UCSD-AML1 (cell line): Measurements from ENCODE around the gene NOPCHAP1.

ENCODE experiments used
- DNase-seq: peaks from one replicate; lab custom pipeline; 2025; ENCODE audit not compliant: unreplicated experiment; lab: John Stamatoyannopoulos, UW

Gene NOPCHAP1

DNA sequence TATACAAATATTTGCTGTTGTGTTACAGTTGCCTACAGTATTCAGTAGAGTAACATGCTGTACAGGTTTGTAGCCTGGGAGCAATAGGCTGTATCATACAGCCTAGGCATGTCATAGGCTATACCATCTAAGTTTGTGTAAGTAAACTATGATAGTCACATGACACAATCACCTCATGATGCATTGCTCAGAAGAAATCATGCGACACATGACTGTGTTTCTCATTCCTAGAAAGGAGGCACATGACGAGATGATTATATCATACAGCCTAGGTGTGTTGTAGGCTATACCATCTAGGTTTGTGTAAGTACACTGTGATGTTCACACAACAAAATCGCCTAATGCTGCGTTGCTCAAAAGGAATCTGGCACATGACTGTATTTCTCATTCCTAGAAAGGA lies 31.9 kb downstream of the NOPCHAP1 start:
- no peak for DNase-seq

GRCh38 chr12:105018776-105019175 lies 32.7 kb downstream of the NOPCHAP1 start:
- DNase-seq: no peak

DNA sequence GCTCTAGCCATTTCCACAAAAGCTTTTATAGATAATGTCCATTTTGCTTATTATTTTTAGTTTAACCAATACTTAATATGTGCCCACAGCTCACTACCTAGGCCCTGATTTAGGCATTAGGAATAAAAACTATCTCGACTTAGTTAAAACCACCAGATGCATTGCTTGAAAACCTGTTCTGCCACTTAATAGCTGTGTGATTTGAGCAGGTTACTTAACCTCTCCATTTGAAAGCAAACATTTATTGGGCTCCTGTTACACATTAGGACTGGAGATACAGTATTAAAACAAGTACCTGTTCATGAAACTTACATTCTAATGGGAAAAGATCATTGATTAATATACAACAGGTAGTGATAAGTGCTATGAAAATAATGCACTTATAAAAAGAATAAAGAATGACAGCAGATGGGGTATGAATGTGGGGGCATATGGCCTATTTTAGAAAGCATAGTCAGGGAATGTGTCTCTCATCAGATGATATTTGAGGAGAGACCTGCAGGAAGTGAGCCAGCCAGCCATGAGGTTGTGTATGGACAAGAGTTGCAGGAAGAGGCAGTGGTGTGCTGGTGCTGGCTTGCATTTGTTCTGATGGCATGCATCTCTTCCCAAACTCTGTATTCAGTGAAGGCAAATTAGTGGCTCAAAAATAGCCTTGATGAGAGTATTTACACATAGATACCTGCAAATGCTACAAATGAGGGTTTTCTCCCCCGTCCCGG lies 34.3 kb downstream of the NOPCHAP1 start:
- no peak for DNase-seq

DNA sequence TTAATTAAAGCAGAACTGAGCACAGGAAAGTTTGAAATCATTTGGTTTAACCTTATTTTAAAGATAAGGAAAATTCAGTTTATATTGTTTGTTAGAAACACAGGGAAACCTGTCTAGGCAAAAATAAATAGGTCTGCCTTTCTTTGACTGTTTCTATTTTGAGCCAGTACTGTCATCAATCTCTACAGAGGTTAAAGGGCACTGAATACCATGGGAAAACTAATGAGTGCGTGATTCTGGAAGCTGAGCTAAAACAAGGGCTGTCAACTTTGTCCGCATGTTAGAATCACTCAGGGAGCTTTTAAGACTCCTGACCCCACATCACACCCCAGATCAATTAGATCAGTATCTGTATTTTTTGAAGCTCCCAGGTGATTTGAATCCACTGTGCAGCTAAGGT lies 38.8 kb downstream of the NOPCHAP1 start:
- DNase-seq: no peak

- DNase-seq: no peak
Measured at GRCh38 chr12:105025890-105026289, 39.8 kb downstream of the NOPCHAP1 start.

DNA sequence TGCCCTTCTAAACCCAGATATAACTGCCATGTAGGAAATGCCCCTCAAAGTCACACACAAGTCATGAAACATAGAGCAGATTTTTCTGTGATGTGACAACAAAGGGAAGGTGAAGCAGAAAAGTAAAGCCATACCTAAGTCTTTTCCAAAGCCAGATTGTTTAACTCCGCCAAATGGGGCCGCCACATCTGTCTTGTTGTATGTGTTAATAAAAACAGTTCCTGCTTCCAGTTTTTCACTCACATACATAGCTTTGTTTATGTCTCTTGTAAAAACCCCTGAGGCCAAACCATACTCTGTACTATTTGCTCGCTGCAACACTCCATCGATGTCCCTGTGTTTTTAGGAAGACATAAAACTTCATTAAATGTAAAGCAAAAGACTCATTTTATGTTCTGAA lies 40.3 kb downstream of the NOPCHAP1 start:
- no peak for DNase-seq

DNA sequence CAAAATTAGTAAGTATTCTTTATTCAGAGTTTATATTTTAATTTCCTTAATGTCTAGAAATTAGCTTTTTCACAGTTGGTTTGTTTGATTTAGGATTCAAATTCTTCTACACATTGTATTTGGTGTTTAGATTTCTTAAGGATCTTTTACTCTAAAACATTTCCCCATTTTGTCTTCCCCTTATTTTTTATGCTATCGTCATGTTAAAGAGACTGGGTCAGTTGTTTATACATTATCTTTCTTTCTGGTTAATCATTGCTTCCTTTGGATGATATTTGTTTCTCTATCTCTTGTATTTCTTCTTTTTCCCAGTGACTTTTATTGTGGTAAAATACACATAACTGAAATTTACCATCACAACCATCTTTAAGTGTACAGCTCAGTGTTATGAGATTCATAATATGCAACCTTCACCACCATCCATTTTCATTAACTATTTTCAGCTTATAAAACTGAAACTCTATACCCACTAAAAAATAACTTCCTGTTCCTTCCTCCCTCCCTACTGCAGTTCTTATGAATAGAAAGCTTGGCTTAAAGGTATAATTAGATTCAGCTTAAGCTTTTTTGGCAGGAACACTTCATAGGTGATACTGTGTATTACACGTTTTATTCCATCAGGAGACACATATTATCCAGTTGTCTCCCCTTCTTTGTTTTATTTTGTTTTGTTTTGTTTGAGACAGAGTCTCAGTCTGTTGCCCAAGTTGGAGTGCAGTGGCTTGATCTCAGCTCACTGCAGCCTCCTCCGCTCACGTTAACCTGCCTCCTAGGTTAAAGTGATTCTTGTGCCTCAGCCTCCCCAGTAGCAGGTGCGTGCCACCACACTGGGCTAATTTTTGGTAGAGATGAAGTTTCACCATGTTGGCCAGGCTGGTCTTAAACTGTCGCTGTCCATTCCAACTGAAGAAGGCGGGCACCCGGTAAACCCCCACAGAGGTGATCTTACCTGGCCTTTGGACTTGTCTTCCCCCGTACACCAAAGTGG lies 45.0 kb downstream of the NOPCHAP1 start:
- DNase-seq: no peak

DNA sequence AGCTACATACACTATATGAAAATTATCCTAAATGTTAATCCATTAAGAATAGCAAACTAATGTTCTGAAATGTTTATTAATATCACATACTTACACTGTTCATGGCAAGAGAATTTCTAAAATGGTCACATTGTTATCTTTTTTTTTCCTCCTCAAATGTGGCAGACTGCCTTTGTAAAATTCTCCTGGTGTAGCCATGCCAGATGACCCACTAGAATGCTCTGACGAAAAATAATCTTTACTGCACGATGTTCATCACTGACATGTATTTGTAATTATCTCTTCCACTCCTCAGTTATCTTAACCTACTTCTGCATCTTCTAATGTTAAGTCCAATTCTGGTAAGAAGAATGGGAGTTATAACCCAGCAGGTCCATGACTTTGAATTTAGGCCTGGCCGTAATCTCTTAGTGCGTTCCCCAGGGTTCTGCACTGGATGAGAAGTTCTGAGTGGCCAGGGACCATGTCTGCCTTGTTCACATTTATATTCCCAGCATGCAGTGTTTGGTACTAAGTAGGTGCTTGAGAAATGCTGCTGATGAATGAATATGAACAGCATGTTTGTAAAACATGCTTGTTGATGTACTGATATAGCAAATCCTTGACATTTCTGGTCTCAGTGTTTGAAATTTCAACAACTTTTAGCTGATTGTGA lies 46.7 kb downstream of the NOPCHAP1 start:
- DNase-seq: no peak

DNA sequence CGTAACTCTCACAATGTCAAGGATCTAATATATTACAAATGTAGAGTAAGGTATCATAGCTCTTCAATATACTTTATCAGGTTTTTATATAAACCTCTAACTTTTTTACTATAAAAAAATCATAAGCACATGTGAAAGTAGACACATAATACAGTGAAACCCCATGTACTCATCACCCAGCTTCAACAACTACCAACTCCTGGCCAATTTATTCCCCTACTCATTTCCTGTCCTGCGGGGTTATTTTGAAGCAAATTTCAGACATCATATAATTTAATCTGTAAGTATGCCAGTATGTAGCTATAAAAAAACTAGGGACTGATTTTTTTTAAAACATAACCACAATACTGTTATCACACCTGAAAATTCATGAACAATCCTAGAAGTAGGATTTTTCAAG lies 47.7 kb downstream of the NOPCHAP1 start:
- no peak for DNase-seq
